ENCODE results near the gene PSMA2. TPM values are rescaled to one million over a fixed set of nuclear protein-coding genes. Genes with fewer than 3 reads are reported as not detected.

Gene PSMA2
- total RNA-seq, 1 experiment from 2014 or later = 152 TPM

DNA sequence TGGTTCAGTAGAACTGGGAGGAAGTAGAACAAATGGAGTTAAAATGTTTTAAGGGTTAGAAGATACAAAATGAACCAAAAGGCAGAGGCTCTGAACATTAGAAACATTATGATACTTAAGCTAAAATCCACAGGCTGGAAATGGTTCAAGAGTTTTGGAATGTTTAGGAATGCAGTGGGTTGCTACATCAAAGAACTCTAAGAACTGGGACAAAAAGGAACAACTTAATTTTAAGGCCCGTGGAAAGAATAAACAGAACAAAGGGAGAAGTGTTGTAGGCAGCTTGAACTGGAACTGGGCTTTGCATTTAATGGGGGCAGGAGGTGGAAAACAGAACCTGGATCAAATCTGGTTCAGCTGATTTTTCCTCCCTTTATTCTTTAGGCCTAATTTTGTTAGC, 16.6 kb downstream of the PSMA2 start:
- peaks cover 4% of the 10 kb centered on the region; the same call in 1 of the 2 replicates for H3K79me2 ChIP-seq (ENCODE audit: insufficient read depth, low read length)
- ChIA-PET CTCF (no interaction called here), RAD21 (ENCODE audit: low non-redundant PET in 1 of 2, low total read pairs in 2 of 2, uncharacterized antibody in 2 of 2, unreplicated experiment in 2 of 2) (no interaction called here), POLR2A (interaction anchor here (0.6 kb wide), 1 partner anchor 9 kb away, joined by 3 read pairs; no protein-coding TSS in a partner anchor)
- H3K9me2 ChIP-seq (ENCODE audit: insufficient read depth) = no peaks in the 10 kb centered on the region
- intact Hi-C loops (cut with micrococcal nuclease) = no loop called here
- peaks cover 24 to 35% of the 10 kb centered on the region in 2 experiments for H3K36me3 ChIP-seq (ENCODE audit: control insufficient read depth in 1 of 2, insufficient read depth in 2 of 2, low read length in 2 of 2)
- H3K9me3 ChIP-seq (ENCODE audit: control insufficient read depth in 1 of 2, insufficient read depth in 1 of 2, low read depth in 1 of 2, low read length in 2 of 2) = no peaks in the 10 kb centered on the region
- BruUV-seq (replicated peaks) = no TSS peak
- ATAC-seq (no peak), DNase-seq (ENCODE audit: low read depth, low spot score) (no peak)
- H3K4me3 ChIP-seq (replicated peaks in 1 of 2; ENCODE audit: low read depth in 1 of 2, low read length in 2 of 2) = no peak overlapping the region
- no peaks in the 10 kb centered on the region for H3K27me3 ChIP-seq (ENCODE audit: insufficient read depth, low read length)
- TF ChIP-seq CBX3 (IDR thresholded peaks at IDR 0.05; ENCODE audit: low read depth) (no peak), RAD21 (IDR thresholded peaks at IDR 0.05; ENCODE audit: low read depth) (no peak), ELF1 (IDR thresholded peaks at IDR 0.05; ENCODE audit: borderline replicate concordance, low read depth) (no peak), CEBPB (IDR thresholded peaks at IDR 0.05; ENCODE audit: low read depth) (no peak), EZH2 (IDR thresholded peaks at IDR 0.05) (no peak), TCF7L2 (IDR thresholded peaks at IDR 0.05; ENCODE audit: borderline replicate concordance, extremely low read depth, insufficient read depth, insufficient read length) (no peak), FOSL1 (IDR thresholded peaks at IDR 0.05; ENCODE audit: low read depth) (no peak)
- TF ChIP-seq, protein P1, sequence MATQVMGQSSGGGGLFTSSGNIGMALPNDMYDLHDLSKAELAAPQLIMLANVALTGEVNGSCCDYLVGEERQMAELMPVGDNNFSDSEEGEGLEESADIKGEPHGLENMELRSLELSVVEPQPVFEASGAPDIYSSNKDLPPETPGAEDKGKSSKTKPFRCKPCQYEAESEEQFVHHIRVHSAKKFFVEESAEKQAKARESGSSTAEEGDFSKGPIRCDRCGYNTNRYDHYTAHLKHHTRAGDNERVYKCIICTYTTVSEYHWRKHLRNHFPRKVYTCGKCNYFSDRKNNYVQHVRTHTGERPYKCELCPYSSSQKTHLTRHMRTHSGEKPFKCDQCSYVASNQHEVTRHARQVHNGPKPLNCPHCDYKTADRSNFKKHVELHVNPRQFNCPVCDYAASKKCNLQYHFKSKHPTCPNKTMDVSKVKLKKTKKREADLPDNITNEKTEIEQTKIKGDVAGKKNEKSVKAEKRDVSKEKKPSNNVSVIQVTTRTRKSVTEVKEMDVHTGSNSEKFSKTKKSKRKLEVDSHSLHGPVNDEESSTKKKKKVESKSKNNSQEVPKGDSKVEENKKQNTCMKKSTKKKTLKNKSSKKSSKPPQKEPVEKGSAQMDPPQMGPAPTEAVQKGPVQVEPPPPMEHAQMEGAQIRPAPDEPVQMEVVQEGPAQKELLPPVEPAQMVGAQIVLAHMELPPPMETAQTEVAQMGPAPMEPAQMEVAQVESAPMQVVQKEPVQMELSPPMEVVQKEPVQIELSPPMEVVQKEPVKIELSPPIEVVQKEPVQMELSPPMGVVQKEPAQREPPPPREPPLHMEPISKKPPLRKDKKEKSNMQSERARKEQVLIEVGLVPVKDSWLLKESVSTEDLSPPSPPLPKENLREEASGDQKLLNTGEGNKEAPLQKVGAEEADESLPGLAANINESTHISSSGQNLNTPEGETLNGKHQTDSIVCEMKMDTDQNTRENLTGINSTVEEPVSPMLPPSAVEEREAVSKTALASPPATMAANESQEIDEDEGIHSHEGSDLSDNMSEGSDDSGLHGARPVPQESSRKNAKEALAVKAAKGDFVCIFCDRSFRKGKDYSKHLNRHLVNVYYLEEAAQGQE (IDR thresholded peaks at IDR 0.05; ENCODE audit: low read depth) = no peak
- TF ChIP-seq, protein P2, sequence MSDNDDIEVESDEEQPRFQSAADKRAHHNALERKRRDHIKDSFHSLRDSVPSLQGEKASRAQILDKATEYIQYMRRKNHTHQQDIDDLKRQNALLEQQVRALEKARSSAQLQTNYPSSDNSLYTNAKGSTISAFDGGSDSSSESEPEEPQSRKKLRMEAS (IDR thresholded peaks at IDR 0.05) = no peak
- TF ChIP-seq, protein P3, sequence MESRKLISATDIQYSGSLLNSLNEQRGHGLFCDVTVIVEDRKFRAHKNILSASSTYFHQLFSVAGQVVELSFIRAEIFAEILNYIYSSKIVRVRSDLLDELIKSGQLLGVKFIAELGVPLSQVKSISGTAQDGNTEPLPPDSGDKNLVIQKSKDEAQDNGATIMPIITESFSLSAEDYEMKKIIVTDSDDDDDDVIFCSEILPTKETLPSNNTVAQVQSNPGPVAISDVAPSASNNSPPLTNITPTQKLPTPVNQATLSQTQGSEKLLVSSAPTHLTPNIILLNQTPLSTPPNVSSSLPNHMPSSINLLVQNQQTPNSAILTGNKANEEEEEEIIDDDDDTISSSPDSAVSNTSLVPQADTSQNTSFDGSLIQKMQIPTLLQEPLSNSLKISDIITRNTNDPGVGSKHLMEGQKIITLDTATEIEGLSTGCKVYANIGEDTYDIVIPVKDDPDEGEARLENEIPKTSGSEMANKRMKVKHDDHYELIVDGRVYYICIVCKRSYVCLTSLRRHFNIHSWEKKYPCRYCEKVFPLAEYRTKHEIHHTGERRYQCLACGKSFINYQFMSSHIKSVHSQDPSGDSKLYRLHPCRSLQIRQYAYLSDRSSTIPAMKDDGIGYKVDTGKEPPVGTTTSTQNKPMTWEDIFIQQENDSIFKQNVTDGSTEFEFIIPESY (IDR thresholded peaks at IDR 0.05; ENCODE audit: extremely low read depth, insufficient replicate concordance, low read length) = no peak
- no peaks in the 10 kb centered on the region for H4K20me1 ChIP-seq (ENCODE audit: insufficient read depth)
- H2AFZ ChIP-seq (ENCODE audit: low read depth, low read length, poor library complexity, severe bottlenecking) = no peak overlapping the region
- H3K9ac ChIP-seq (ENCODE audit: low read length) = no peak overlapping the region
- H3K27ac ChIP-seq (ENCODE audit: low read depth, low read length) = no peak overlapping the region
- H3K4me1 ChIP-seq (ENCODE audit: control insufficient read depth in 1 of 2, insufficient read depth in 2 of 2, low read length in 2 of 2) = peaks cover 0 to 17% of the 10 kb centered on the region in 2 experiments; a peak in 2 of 4 replicates
- no peak overlapping the region for H3K4me2 ChIP-seq (ENCODE audit: low read length)
